ENCODE results near the gene HIRA.

The HIRA gene

GRCh38 chr22:19434401-19434800 lies 2.9 kb upstream of the HIRA start:
- TF ChIP-seq CTCF (IDR thresholded peaks at IDR 0.05; ENCODE audit: extremely low read depth, insufficient read depth, missing control alignments): no peak
- no peak for DNase-seq (ENCODE audit: low spot score)
- in situ Hi-C loops (cut with MboI; ENCODE audit: low pct_unique_long_range_greater_than_20kb, low sequenced_read_pairs, unreplicated experiment): no loop called here

GRCh38 chr22:19432133-19432851 lies 759 bp upstream of the HIRA start, which contains the start of gene MRPL40:
Gene MRPL40, plus strand, starts transcription at chr22:19432545. Its CDS starts 10 bp downstream, at chr22:19432555.
- TF ChIP-seq CTCF (IDR thresholded peaks at IDR 0.05; ENCODE audit: extremely low read depth, insufficient read depth, missing control alignments): no peak
- peak; percentile 97 for DNase-seq (ENCODE audit: low spot score)
- in situ Hi-C loops (cut with MboI; ENCODE audit: low pct_unique_long_range_greater_than_20kb, low sequenced_read_pairs, unreplicated experiment): no loop called here

GRCh38 chr22:19430890-19431541 lies 517 bp downstream of the HIRA start:
- in situ Hi-C loops (cut with MboI; ENCODE audit: low pct_unique_long_range_greater_than_20kb, low sequenced_read_pairs, unreplicated experiment): no loop called here
- DNase-seq (ENCODE audit: low spot score): peak; percentile 45
- no peak for TF ChIP-seq CTCF (IDR thresholded peaks at IDR 0.05; ENCODE audit: extremely low read depth, insufficient read depth, missing control alignments)

GRCh38 chr22:19429950-19430889 lies 1.3 kb downstream of the HIRA start:
- TF ChIP-seq CTCF (IDR thresholded peaks at IDR 0.05; ENCODE audit: extremely low read depth, insufficient read depth, missing control alignments): no peak
- peak; percentile 53 for DNase-seq (ENCODE audit: low spot score)
- in situ Hi-C loops (cut with MboI; ENCODE audit: low pct_unique_long_range_greater_than_20kb, low sequenced_read_pairs, unreplicated experiment): no loop called here

- no peak for DNase-seq (ENCODE audit: low spot score)
- in situ Hi-C loops (cut with MboI; ENCODE audit: low pct_unique_long_range_greater_than_20kb, low sequenced_read_pairs, unreplicated experiment): no loop called here
- no peak for TF ChIP-seq CTCF (IDR thresholded peaks at IDR 0.05; ENCODE audit: extremely low read depth, insufficient read depth, missing control alignments)
Measured at GRCh38 chr22:19424186-19424500, 7.4 kb downstream of the HIRA start.

Data from GM13977 (cell line).